Measurements from ENCODE around the gene PDIA3. TPM values are rescaled to one million over a fixed set of nuclear protein-coding genes. Genes with fewer than 3 reads are reported as not detected.

Gene PDIA3
- total RNA-seq, 1 donor: 180 TPM

GRCh38 chr15:43777267-43777914 lies 31.2 kb downstream of the PDIA3 start:
- DNase-seq (ENCODE audit: low read depth): peak; percentile 75
- H3K4me3 ChIP-seq (ENCODE audit: low read depth, low read length): peak overlapping the region; percentile 80
- peak; percentile 79 for TF ChIP-seq CTCF (IDR thresholded peaks at IDR 0.05; ENCODE audit: insufficient read depth, low read length)

- H3K4me3 ChIP-seq (ENCODE audit: low read depth, low read length): no peak overlapping the region
- no peak for TF ChIP-seq CTCF (IDR thresholded peaks at IDR 0.05; ENCODE audit: insufficient read depth, low read length)
- DNase-seq (ENCODE audit: low read depth): no peak
Observed at GRCh38 chr15:43779016-43779415, 32.8 kb downstream of the PDIA3 start.

- no peak for DNase-seq (ENCODE audit: low read depth)
- no peak overlapping the region for H3K4me3 ChIP-seq (ENCODE audit: low read depth, low read length)
- TF ChIP-seq CTCF (IDR thresholded peaks at IDR 0.05; ENCODE audit: insufficient read depth, low read length): no peak
Observed at GRCh38 chr15:43789409-43789808, 43.2 kb downstream of the PDIA3 start.

GRCh38 chr15:43791993-43792760 lies 45.9 kb downstream of the PDIA3 start, which contains the start of gene SERF2:
TSS of gene SERF2 (plus strand) at chr15:43792320. CDS start at chr15:43792377, 57 bp downstream.
- no peak for TF ChIP-seq CTCF (IDR thresholded peaks at IDR 0.05; ENCODE audit: insufficient read depth, low read length)
- DNase-seq (ENCODE audit: low read depth): peak; percentile 99
- peak within 1 kb of the TSS; percentile 100 for H3K4me3 ChIP-seq (ENCODE audit: low read depth, low read length)

- peak; percentile 45 for DNase-seq (ENCODE audit: low read depth)
- peak; percentile 33 for TF ChIP-seq CTCF (IDR thresholded peaks at IDR 0.05; ENCODE audit: insufficient read depth, low read length)
Observed at GRCh38 chr15:43792761-43793476, 46.7 kb downstream of the PDIA3 start.

GRCh38 chr15:43793647-43794046 lies 47.4 kb downstream of the PDIA3 start:
- DNase-seq (ENCODE audit: low read depth): no peak
- peak overlapping the region; percentile 100 for H3K4me3 ChIP-seq (ENCODE audit: low read depth, low read length)
- no peak for TF ChIP-seq CTCF (IDR thresholded peaks at IDR 0.05; ENCODE audit: insufficient read depth, low read length)

More at GRCh38 chr15:43792761-43793476, 46.7 kb downstream of the PDIA3 start:
- H3K4me3 ChIP-seq (ENCODE audit: low read depth, low read length): peak overlapping the region; percentile 100

Data from fibroblast of the aortic adventitia (primary cell).